ENCODE results near the gene FBXL17. TPM values are rescaled to one million over a fixed set of nuclear protein-coding genes. Genes with fewer than 3 reads are reported as not detected.
"Not testable (repeated sequence)": the region's sequence is repeated elsewhere in the genome, so short reads cannot be mapped to it uniquely, and the experiment has no call there.

FBXL17 gene
- total RNA-seq, 1 donor from 2014 or later: 15.9 TPM

GRCh38 chr5:108168915-108169314, 213.0 kb downstream of the FBXL17 start:
- no peaks in the 10 kb centered on the region for H3K27me3 Mint-ChIP-seq
- TF ChIP-seq CTCF (IDR thresholded peaks at IDR 0.05; ENCODE audit: unreplicated experiment): no peak

GRCh38 chr5:108167174-108167573, 214.7 kb downstream of the FBXL17 start:
- no peak overlapping the region for H3K4me3 Mint-ChIP-seq (ENCODE audit: low read depth)
- peaks cover 4% of the 10 kb centered on the region for H3K9me3 Mint-ChIP-seq (ENCODE audit: low read depth)
- no peaks in the 10 kb centered on the region for H3K4me1 Mint-ChIP-seq (ENCODE audit: low read depth)
- TF ChIP-seq CTCF (IDR thresholded peaks at IDR 0.05; ENCODE audit: unreplicated experiment): no peak
- H3K27me3 Mint-ChIP-seq: no peaks in the 10 kb centered on the region
- H3K36me3 Mint-ChIP-seq (ENCODE audit: insufficient read depth): peaks cover 4% of the 10 kb centered on the region
- DNase-seq (ENCODE audit: low spot score, unreplicated experiment): no peak
- H3K27ac Mint-ChIP-seq: no peak overlapping the region

More at GRCh38 chr5:108168915-108169314, 213.0 kb downstream of the FBXL17 start:
- DNase-seq (ENCODE audit: low spot score, unreplicated experiment): no peak
- H3K9me3 Mint-ChIP-seq (ENCODE audit: low read depth): peaks cover 4% of the 10 kb centered on the region
- no peak overlapping the region for H3K4me3 Mint-ChIP-seq (ENCODE audit: low read depth)
- no peak overlapping the region for H3K27ac Mint-ChIP-seq
- H3K36me3 Mint-ChIP-seq (ENCODE audit: insufficient read depth): peaks cover 4% of the 10 kb centered on the region
- H3K4me1 Mint-ChIP-seq (ENCODE audit: low read depth): no peaks in the 10 kb centered on the region

GRCh38 chr5:108164574-108164973, 217.3 kb downstream of the FBXL17 start:
- Mint-ChIP-seq H3K4me3 (ENCODE audit: low read depth) (no peak overlapping the region), H3K27me3 (no peaks in the 10 kb centered on the region), H3K27ac (no peak overlapping the region), H3K4me1 (ENCODE audit: low read depth) (no peaks in the 10 kb centered on the region), H3K36me3 (ENCODE audit: insufficient read depth) (no peaks in the 10 kb centered on the region), H3K9me3 (ENCODE audit: low read depth) (no peaks in the 10 kb centered on the region)
- TF ChIP-seq CTCF (IDR thresholded peaks at IDR 0.05; ENCODE audit: unreplicated experiment): no peak
- DNase-seq (ENCODE audit: low spot score, unreplicated experiment): no peak

- not testable (repeated sequence) for H3K27ac Mint-ChIP-seq; H3K4me3 Mint-ChIP-seq (ENCODE audit: low read depth); H3K4me1 Mint-ChIP-seq (ENCODE audit: low read depth); H3K36me3 Mint-ChIP-seq (ENCODE audit: insufficient read depth); H3K27me3 Mint-ChIP-seq; H3K9me3 Mint-ChIP-seq (ENCODE audit: low read depth); DNase-seq (ENCODE audit: low spot score, unreplicated experiment)
Measured at GRCh38 chr5:108152854-108153253, 229.0 kb downstream of the FBXL17 start.

GRCh38 chr5:108149369-108149768, 232.5 kb downstream of the FBXL17 start:
- H3K27ac Mint-ChIP-seq: no peak overlapping the region
- peaks cover 7% of the 10 kb centered on the region for H3K36me3 Mint-ChIP-seq (ENCODE audit: insufficient read depth)
- no peaks in the 10 kb centered on the region for H3K27me3 Mint-ChIP-seq
- peaks cover 10% of the 10 kb centered on the region for H3K9me3 Mint-ChIP-seq (ENCODE audit: low read depth)
- DNase-seq (ENCODE audit: low spot score, unreplicated experiment): no peak
- no peak overlapping the region for H3K4me3 Mint-ChIP-seq (ENCODE audit: low read depth)
- H3K4me1 Mint-ChIP-seq (ENCODE audit: low read depth): peaks cover 2% of the 10 kb centered on the region
- no peak for TF ChIP-seq CTCF (IDR thresholded peaks at IDR 0.05; ENCODE audit: unreplicated experiment)

DNA sequence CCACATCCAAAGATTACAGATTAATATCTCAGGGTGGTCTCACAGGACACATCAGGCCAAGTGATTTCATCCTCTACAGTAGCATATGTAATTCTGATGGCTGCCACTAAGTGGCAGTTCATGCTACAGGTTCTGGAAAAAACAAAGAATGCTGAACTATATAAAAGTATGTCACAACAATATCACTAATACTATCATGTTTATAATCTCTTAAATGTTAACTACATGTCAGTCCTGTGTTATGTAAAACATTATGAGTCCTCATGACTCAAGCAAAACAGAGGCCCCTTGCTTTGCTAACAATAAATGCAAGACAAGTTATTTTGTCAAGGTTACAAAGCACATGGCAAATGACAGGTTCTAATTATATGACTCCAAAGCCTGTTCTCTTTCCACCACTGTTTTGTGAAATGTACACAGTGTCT, 233.2 kb downstream of the FBXL17 start:
- Mint-ChIP-seq H3K9me3 (ENCODE audit: low read depth) (peaks cover 6% of the 10 kb centered on the region), H3K27ac (no peak overlapping the region), H3K4me1 (ENCODE audit: low read depth) (peaks cover 2% of the 10 kb centered on the region), H3K36me3 (ENCODE audit: insufficient read depth) (peaks cover 6% of the 10 kb centered on the region), H3K27me3 (no peaks in the 10 kb centered on the region), H3K4me3 (ENCODE audit: low read depth) (no peak overlapping the region)
- peak; percentile 61 for TF ChIP-seq CTCF (IDR thresholded peaks at IDR 0.05; ENCODE audit: unreplicated experiment)
- DNase-seq (ENCODE audit: low spot score, unreplicated experiment): no peak
